GM12878 (cell line): ENCODE measurements around the gene STK16. TPM values are rescaled to one million over a fixed set of nuclear protein-coding genes. Genes with fewer than 3 reads are reported as not detected.

ENCODE experiments used
- ATAC-seq: fragments of 200-7000 bp; cut with Tn5 transposase; 3 replicates; pipeline ENCODE4 v1.9.1; 2020; ENCODE audit warnings: mild to moderate bottlenecking, moderate library complexity
- BruUV-seq: library from RNA; stranded (reverse); fragments of 400-500 nt; replicated peaks from 2 replicates; lab custom pipeline; 2021; lab: Mats Ljungman, UMichigan
- CTCF ChIA-PET: fragments of 300-600 bp; sonication (Branson Sonifier 250); formaldehyde crosslinking; extraction: SDS; loops from one replicate; lab custom pipeline; 2021; ENCODE audit warnings: inconsistent platforms; lab: Yijun Ruan, JAX
- POLR2A ChIA-PET: fragments of 350-600 bp; formaldehyde crosslinking; extraction: SDS; loops from one replicate; lab custom pipeline; 2021; ENCODE audit warnings: inconsistent platforms; lab: Charles Lee
- RAD21 ChIA-PET: fragments of 300-600 bp; sonication (Branson Sonifier 250); formaldehyde crosslinking; loops from one replicate; lab custom pipeline; 2023; ENCODE audit warnings: antibody characterized with exemption; ENCODE audit not compliant: unreplicated experiment; lab: Charles Lee
- SMC1A ChIA-PET: fragments of 300-600 bp; sonication (Branson Sonifier 250); formaldehyde crosslinking; loops from one replicate; lab custom pipeline; 2023; ENCODE audit not compliant: unreplicated experiment, uncharacterized antibody; lab: Charles Lee
- DNase-seq: peaks from one replicate; pipeline ENCODE4 v3.0.0-alpha.2; 2011; ENCODE audit warnings: low read depth, low spot score
- FAIRE-seq: peaks from 3 replicates; lab custom pipeline; 2011; peaks lifted over from hg19 to GRCh38; lab: Jason Lieb, UNC
- H2AFZ ChIP-seq: 2 replicates; pipeline ENCODE4 v1.6.0; 2011; ENCODE audit warnings: low read depth, low read length, control low read depth; ENCODE audit not compliant: control insufficient read depth
- H3K27ac ChIP-seq: 2 replicates; pipeline ENCODE4 v1.5.1; 2011; ENCODE audit warnings: control low read depth; ENCODE audit not compliant: control insufficient read depth, insufficient read depth
- H3K27me3 ChIP-seq, 2 experiments: replicated peaks in 1 of 2; 2 replicates each; pipeline versions ENCODE4 v1.6.0 to v1.6.1; 2011; ENCODE audit warnings: low read length in 1 of 2; ENCODE audit not compliant: control insufficient read depth in 2 of 2, insufficient read depth in 2 of 2
- H3K36me3 ChIP-seq, 2 experiments: 2 replicates each; pipeline ENCODE4 v1.5.1; 2011; ENCODE audit warnings: low read length in 1 of 2; ENCODE audit not compliant: control insufficient read depth in 2 of 2, insufficient read depth in 2 of 2
- H3K4me1 ChIP-seq: 2 replicates; pipeline ENCODE4 v1.6.1; 2011; ENCODE audit warnings: mild to moderate bottlenecking, low read length, moderate library complexity, mixed read lengths; ENCODE audit not compliant: control insufficient read depth, insufficient read depth
- H3K4me2 ChIP-seq: 2 replicates; pipeline ENCODE4 v1.6.0; 2011; ENCODE audit warnings: control low read depth; ENCODE audit not compliant: control insufficient read depth, insufficient read depth
- H3K4me3 ChIP-seq: fragments of 200-600 bp; sonication (generic); 2 replicates; pipeline ENCODE4 v1.5.1; 2016
- H3K79me2 ChIP-seq: 2 replicates; pipeline ENCODE4 v1.6.0; 2011; ENCODE audit warnings: low read length; ENCODE audit not compliant: control insufficient read depth, insufficient read depth
- H3K9ac ChIP-seq: 2 replicates; pipeline ENCODE4 v1.8.0; 2011; ENCODE audit warnings: low read length, control low read depth, mixed read lengths; ENCODE audit not compliant: control insufficient read depth, insufficient read depth
- H3K9me3 ChIP-seq: replicated peaks from 3 replicates; pipeline ENCODE4 v1.5.1; 2011; ENCODE audit warnings: mild to moderate bottlenecking, low read length; ENCODE audit not compliant: control insufficient read depth, insufficient read depth
- H4K20me1 ChIP-seq: 2 replicates; pipeline ENCODE4 v1.6.0; 2011; ENCODE audit not compliant: control insufficient read depth, insufficient read depth
- CBX5 ChIP-seq: sonication (generic); IDR thresholded peaks from 2 replicates; pipeline ENCODE4 v1.6.1; 2016; ENCODE audit warnings: low read depth, moderate library complexity, mild to moderate bottlenecking, inconsistent platforms
- E2F4 ChIP-seq: IDR thresholded peaks from 2 replicates; pipeline ENCODE4 v1.6.1; 2012; ENCODE audit warnings: low read depth, low read length, improper control_type of control experiment
- EED ChIP-seq: sonication (generic); IDR thresholded peaks from 2 replicates; pipeline ENCODE4 v1.6.1; 2016; ENCODE audit warnings: antibody characterized with exemption, low read depth
- EZH2 ChIP-seq: IDR thresholded peaks from 2 replicates; pipeline ENCODE4 v1.6.1; 2012; ENCODE audit warnings: low read depth, mild to moderate bottlenecking, control low read depth, inconsistent platforms, low read length, borderline replicate concordance; ENCODE audit not compliant: control insufficient read depth
- FOXK2 ChIP-seq: fragments of 450-650 bp; IDR thresholded peaks from 2 replicates; pipeline ENCODE4 v1.6.1; 2017; ENCODE audit warnings: mild to moderate bottlenecking, moderate library complexity
- GABPA ChIP-seq: IDR thresholded peaks from 2 replicates; pipeline ENCODE4 v1.6.1; 2014; ENCODE audit warnings: antibody characterized with exemption, low read depth, mild to moderate bottlenecking, inconsistent platforms
- IKZF1 ChIP-seq: fragments of 450-650 bp; conservative IDR thresholded peaks from 2 replicates; pipeline ENCODE4 v1.6.1; 2017; ENCODE audit warnings: antibody characterized with exemption, mild to moderate bottlenecking
- KAT2A ChIP-seq: conservative IDR thresholded peaks from 2 replicates; pipeline ENCODE4 v1.6.1; 2011; ENCODE audit warnings: low read depth, low read length; ENCODE audit not compliant: control insufficient read depth
- MEF2B ChIP-seq: fragments of 450-650 bp; IDR thresholded peaks from 2 replicates; pipeline ENCODE4 v1.6.1; 2018; ENCODE audit warnings: mild to moderate bottlenecking, moderate library complexity; ENCODE audit not compliant: partially characterized antibody, poor library complexity, severe bottlenecking
- NFIC ChIP-seq: IDR thresholded peaks from 2 replicates; pipeline ENCODE4 v1.6.1; 2012; ENCODE audit warnings: low read depth, mild to moderate bottlenecking, inconsistent platforms, low read length, moderate library complexity
- NFXL1 ChIP-seq: fragments of 450-650 bp; IDR thresholded peaks from 2 replicates; pipeline ENCODE4 v1.6.1; 2017; ENCODE audit warnings: antibody characterized with exemption, mild to moderate bottlenecking, borderline replicate concordance
- NR2F1 ChIP-seq: fragments of 450-650 bp; conservative IDR thresholded peaks from 2 replicates; pipeline ENCODE4 v1.6.1; 2017; ENCODE audit warnings: mild to moderate bottlenecking
- POLR2A ChIP-seq: IDR thresholded peaks from 2 replicates; pipeline ENCODE4 v1.6.1; 2011; ENCODE audit warnings: low read depth, mild to moderate bottlenecking, low read length
- RFX5 ChIP-seq: IDR thresholded peaks from 2 replicates; pipeline ENCODE4 v1.6.1; 2011; ENCODE audit warnings: low read depth, low read length, improper control_type of control experiment
- SIN3A ChIP-seq: IDR thresholded peaks from 2 replicates; pipeline ENCODE4 v1.6.1; 2012; ENCODE audit warnings: low read depth, low read length, improper control_type of control experiment
- SP1 ChIP-seq: IDR thresholded peaks from one replicate; pipeline ENCODE4 v1.6.1; 2011; ENCODE audit warnings: low read depth, low read length
- SRF ChIP-seq, 2 experiments: IDR thresholded peaks; 2 replicates each; pipeline ENCODE4 v1.6.1; 2011; ENCODE audit warnings: low read depth in 2 of 2, low read length in 2 of 2, mild to moderate bottlenecking in 1 of 2, moderate library complexity in 1 of 2
- STAT1 ChIP-seq: fragments of 450-650 bp; conservative IDR thresholded peaks from 2 replicates; pipeline ENCODE4 v1.6.1; 2014; ENCODE audit warnings: antibody characterized with exemption, mild to moderate bottlenecking
- TCF7 ChIP-seq: IDR thresholded peaks from 2 replicates; pipeline ENCODE4 v1.6.1; 2014; ENCODE audit warnings: antibody characterized with exemption, borderline replicate concordance
- ZNF622 ChIP-seq: fragments of 450-650 bp; IDR thresholded peaks from 2 replicates; pipeline ENCODE4 v1.6.1; 2017; ENCODE audit warnings: mild to moderate bottlenecking, inconsistent platforms
- WGBS: methylation state at CpG from one replicate; pipeline ENCODE4 v1.1.6; 2016; ENCODE audit warnings: low lambda C conversion rate; ENCODE audit not compliant: insufficient replicate concordance, insufficient coverage; ENCODE audit errors: missing lambda C conversion rate; 5-methylcytosine and 5-hydroxymethylcytosine counted together
- in situ Hi-C: fragments of 300-500 bp; cut with MboI; formaldehyde crosslinking; loops from 9 replicates; pipeline ENCODE4 v1.14.3; 2018; ENCODE audit warnings: mixed read lengths
- intact Hi-C: fragments of 100-400 bp; cut with micrococcal nuclease; formaldehyde crosslinking; loops from one replicate; pipeline ENCODE4 v1.14.2; 2022; ENCODE audit not compliant: unreplicated experiment
- polyA plus RNA-seq, 11 experiments: library from polyadenylated mRNA; depleted of rRNA in 4 of 11; unstranded in 6 of 11; stranded (reverse) in 5 of 11; fragments of >200 nt; fragmentation: Nextera tagmentation in 4 of 11; fragmentation: Illumina TruSeq in 1 of 11; extraction: Ambion mirVana in 4 of 11; extraction: Trizol in 1 of 11; gene quantifications; 1 replicate in 1 of 11; 2 replicates in 10 of 11; pipeline versions ENCODE4 v1.2.1 to v1.2.3, GENCODE V29; 2011 to 2016; ENCODE audit warnings: inconsistent platforms in 2 of 11, missing spikeins in 2 of 11, low read depth in 1 of 11
- total RNA-seq, 4 experiments: library from RNA; depleted of rRNA in 3 of 4; stranded (reverse); fragments of >200 nt in 3 of 4; fragmentation: Illumina TruSeq in 1 of 4; extraction: Trizol in 1 of 4; gene quantifications; 2 replicates each; pipeline versions ENCODE4 v1.2.1 to v1.2.3, GENCODE V29; 2013 to 2021
- TF ChIP-seq, protein P1 (sequence below): fragments of 450-650 bp; IDR thresholded peaks from 2 replicates; pipeline ENCODE4 v1.6.1; 2014; ENCODE audit warnings: mild to moderate bottlenecking
- TF ChIP-seq, protein P2 (sequence below): fragments of 450-650 bp; IDR thresholded peaks from 2 replicates; pipeline ENCODE4 v1.6.1; 2017; ENCODE audit warnings: mild to moderate bottlenecking, low read depth, inconsistent platforms; ENCODE audit not compliant: poor library complexity, severe bottlenecking

STK16 gene
- total and polyA plus RNA-seq, 10 of the 15 experiments (the other 5 are each of a cell fraction or from before 2014, with no cell fraction given) = 4.3 to 50.1 (median 17.9) TPM

- TF ChIP-seq, protein P1, sequence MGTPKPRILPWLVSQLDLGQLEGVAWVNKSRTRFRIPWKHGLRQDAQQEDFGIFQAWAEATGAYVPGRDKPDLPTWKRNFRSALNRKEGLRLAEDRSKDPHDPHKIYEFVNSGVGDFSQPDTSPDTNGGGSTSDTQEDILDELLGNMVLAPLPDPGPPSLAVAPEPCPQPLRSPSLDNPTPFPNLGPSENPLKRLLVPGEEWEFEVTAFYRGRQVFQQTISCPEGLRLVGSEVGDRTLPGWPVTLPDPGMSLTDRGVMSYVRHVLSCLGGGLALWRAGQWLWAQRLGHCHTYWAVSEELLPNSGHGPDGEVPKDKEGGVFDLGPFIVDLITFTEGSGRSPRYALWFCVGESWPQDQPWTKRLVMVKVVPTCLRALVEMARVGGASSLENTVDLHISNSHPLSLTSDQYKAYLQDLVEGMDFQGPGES = no peak
- no peak for TF ChIP-seq KAT2A
These were observed 31.7 kb upstream of the STK16 start (continued) for GRCh38 chr2:219213486-219214071.

GRCh38 chr2:219214141-219214540, 31.1 kb upstream of the STK16 start:
- in situ Hi-C loops = no loop called here
- BruUV-seq = no TSS peak
- TF ChIP-seq, protein P2, sequence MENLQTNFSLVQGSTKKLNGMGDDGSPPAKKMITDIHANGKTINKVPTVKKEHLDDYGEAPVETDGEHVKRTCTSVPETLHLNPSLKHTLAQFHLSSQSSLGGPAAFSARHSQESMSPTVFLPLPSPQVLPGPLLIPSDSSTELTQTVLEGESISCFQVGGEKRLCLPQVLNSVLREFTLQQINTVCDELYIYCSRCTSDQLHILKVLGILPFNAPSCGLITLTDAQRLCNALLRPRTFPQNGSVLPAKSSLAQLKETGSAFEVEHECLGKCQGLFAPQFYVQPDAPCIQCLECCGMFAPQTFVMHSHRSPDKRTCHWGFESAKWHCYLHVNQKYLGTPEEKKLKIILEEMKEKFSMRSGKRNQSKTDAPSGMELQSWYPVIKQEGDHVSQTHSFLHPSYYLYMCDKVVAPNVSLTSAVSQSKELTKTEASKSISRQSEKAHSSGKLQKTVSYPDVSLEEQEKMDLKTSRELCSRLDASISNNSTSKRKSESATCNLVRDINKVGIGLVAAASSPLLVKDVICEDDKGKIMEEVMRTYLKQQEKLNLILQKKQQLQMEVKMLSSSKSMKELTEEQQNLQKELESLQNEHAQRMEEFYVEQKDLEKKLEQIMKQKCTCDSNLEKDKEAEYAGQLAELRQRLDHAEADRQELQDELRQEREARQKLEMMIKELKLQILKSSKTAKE = no peak
- TF ChIP-seq NFXL1 (no peak), FOXK2 (no peak), GABPA (no peak), STAT1 (no peak), SRF (IDR thresholded peaks at IDR 0.05; ENCODE audit: low read depth in 2 of 2, low read length in 2 of 2) (no peak), TCF7 (no peak), NR2F1 (no peak), ZNF622 (no peak), RFX5 (no peak), MEF2B (no peak), IKZF1 (no peak), EZH2 (no peak), POLR2A (no peak), CBX5 (no peak), E2F4 (no peak), SP1 (no peak), EED (no peak), SIN3A (no peak), NFIC (no peak)
- TF ChIP-seq, all 136 proteins: peak for 0
- peaks cover 14% of the 10 kb centered on the region for H3K79me2 ChIP-seq
- no peak for ATAC-seq
- no peak for FAIRE-seq
- no peaks in the 10 kb centered on the region for H3K27me3 ChIP-seq
- no peak overlapping the region for H3K27ac ChIP-seq
- intact Hi-C loops = no loop called here
- H4K20me1 ChIP-seq = no peaks in the 10 kb centered on the region
- no peak overlapping the region for H3K9ac ChIP-seq
- RAD21 ChIA-PET = no interaction called here
- H3K4me3 ChIP-seq = no peak overlapping the region
- H3K9me3 ChIP-seq = no peaks in the 10 kb centered on the region
- CTCF ChIA-PET = interaction anchor here (0.6 to 3.2 kb wide), 5 partner anchors 8 to 81 kb away, joined by 3 to 14 read pairs (median 4); no protein-coding TSS in a partner anchor
- H3K4me2 ChIP-seq = no peak overlapping the region
- no peak for DNase-seq
- peaks cover 11% of the 10 kb centered on the region for H3K4me1 ChIP-seq
- SMC1A ChIA-PET = no interaction called here
- no peak overlapping the region for H2AFZ ChIP-seq
- peaks cover 0 to 15% of the 10 kb centered on the region in 2 experiments; a peak in 3 of 4 replicates for H3K36me3 ChIP-seq
- POLR2A ChIA-PET = no interaction called here
- WGBS = 96% methylated on average over 15 of the region's 15 CpGs
